Measurements from ENCODE around the gene KIAA0040.

DNA sequence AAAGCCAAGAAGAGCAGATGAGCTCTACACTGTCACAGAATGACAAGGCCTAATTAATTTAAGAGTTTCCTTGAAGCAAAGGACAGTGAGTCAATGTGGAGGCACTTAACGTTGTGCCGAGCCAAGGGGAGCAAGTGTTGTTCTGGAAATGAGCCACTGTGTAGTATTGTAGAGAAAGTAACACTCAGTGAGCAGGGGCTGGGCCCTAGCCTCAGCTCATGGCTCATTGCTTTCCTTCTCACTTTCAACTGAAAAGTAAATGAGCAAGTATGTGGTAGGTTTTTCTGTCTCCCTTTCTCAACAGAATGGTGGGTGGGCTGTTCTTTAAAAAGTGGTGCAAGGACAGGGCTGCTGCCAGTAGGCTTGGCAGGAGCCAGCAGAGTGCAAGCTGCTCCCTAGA is 11.8 kb upstream of the KIAA0040 start:
- no peak for TF ChIP-seq CTCF (IDR thresholded peaks at IDR 0.05)
- TF ChIP-seq EZH2 (IDR thresholded peaks at IDR 0.05; ENCODE audit: borderline replicate concordance, insufficient read depth, low read depth, low read length, poor library complexity, severe bottlenecking): no peak

All from B cell (primary cell).